Mesenchymal stem cell (in vitro differentiated cells and primary cell): Measurements from ENCODE around the gene FILIP1L.
A peak's percentile ranks its signal among the peaks of the same experiment; 100 is the strongest.

Experiments used
- DNase-seq: peaks from one replicate; pipeline ENCODE4 v3.0.0-alpha.2; 2013
- H2AFZ ChIP-seq: one replicate; pipeline ENCODE4 v1.6.1; 2013; ENCODE audit warnings: low read depth, mild to moderate bottlenecking, control low read depth, inconsistent platforms, low read length, moderate library complexity
- H2AK5ac ChIP-seq: 2 replicates; pipeline ENCODE4 v1.6.1; 2013; ENCODE audit warnings: low read length, moderate library complexity, mild to moderate bottlenecking, inconsistent platforms; ENCODE audit not compliant: severe bottlenecking
- H2BK120ac ChIP-seq: one replicate; pipeline ENCODE4 v1.6.1; 2013; ENCODE audit warnings: low read depth, mild to moderate bottlenecking, inconsistent platforms, low read length, moderate library complexity
- H2BK12ac ChIP-seq, 2 experiments: one replicate each; pipeline ENCODE4 v1.6.1; 2013; ENCODE audit warnings: inconsistent platforms in 2 of 2, low read length in 2 of 2, mild to moderate bottlenecking in 2 of 2, moderate library complexity in 2 of 2, control low read depth in 1 of 2
- H2BK15ac ChIP-seq: one replicate; pipeline ENCODE4 v1.6.1; 2013; ENCODE audit warnings: mild to moderate bottlenecking, low read depth, inconsistent platforms; ENCODE audit not compliant: poor library complexity, severe bottlenecking
- H2BK5ac ChIP-seq: 2 replicates; pipeline ENCODE4 v1.6.1; 2013; ENCODE audit warnings: low read depth, mild to moderate bottlenecking, low read length, control low read depth, inconsistent platforms; ENCODE audit not compliant: poor library complexity, severe bottlenecking
- H3K14ac ChIP-seq, 2 experiments: one replicate each; pipeline ENCODE4 v1.6.1; 2013; ENCODE audit warnings: inconsistent platforms in 2 of 2, low read length in 2 of 2, control low read depth in 1 of 2, mild to moderate bottlenecking in 1 of 2, moderate library complexity in 1 of 2
- H3K18ac ChIP-seq, 2 experiments: one replicate each; pipeline ENCODE4 v1.6.1; 2013; ENCODE audit warnings: inconsistent platforms in 2 of 2, low read length in 2 of 2, control low read depth in 1 of 2, low read depth in 1 of 2, mild to moderate bottlenecking in 1 of 2
- H3K23ac ChIP-seq, 2 experiments: one replicate each; pipeline ENCODE4 v1.6.1; 2013; ENCODE audit warnings: inconsistent platforms in 2 of 2, low read length in 2 of 2, mild to moderate bottlenecking in 2 of 2, moderate library complexity in 2 of 2, control low read depth in 1 of 2
- H3K27ac ChIP-seq: 2 replicates; pipeline ENCODE4 v1.5.1; 2013; ENCODE audit warnings: mild to moderate bottlenecking, moderate library complexity, low read length, control low read depth, inconsistent platforms; ENCODE audit not compliant: poor library complexity, severe bottlenecking
- H3K27me3 ChIP-seq, 2 experiments: 2 replicates each; pipeline versions ENCODE4 v1.6.1 to v1.7.0; 2013; ENCODE audit warnings: low read length in 2 of 2, mild to moderate bottlenecking in 2 of 2, moderate library complexity in 2 of 2, control low read depth in 1 of 2, inconsistent platforms in 1 of 2; ENCODE audit not compliant: control insufficient read depth in 1 of 2, insufficient read depth in 1 of 2
- H3K36me3 ChIP-seq, 2 experiments: 2 replicates each; pipeline versions ENCODE4 v1.6.1 to v1.7.0; 2013; ENCODE audit warnings: low read length in 2 of 2, control low read depth in 1 of 2, inconsistent platforms in 1 of 2, low read depth in 1 of 2, mild to moderate bottlenecking in 1 of 2; ENCODE audit not compliant: insufficient read depth in 2 of 2, control insufficient read depth in 1 of 2
- H3K4ac ChIP-seq, 2 experiments: one replicate each; pipeline ENCODE4 v1.6.1; 2013; ENCODE audit warnings: inconsistent platforms in 2 of 2, low read length in 2 of 2, mild to moderate bottlenecking in 2 of 2, moderate library complexity in 2 of 2, control low read depth in 1 of 2, low read depth in 1 of 2
- H3K4me1 ChIP-seq: 2 replicates; pipeline ENCODE4 v1.6.1; 2013; ENCODE audit warnings: low read depth, low read length, control low read depth; ENCODE audit not compliant: control insufficient read depth, insufficient read depth
- H3K4me2 ChIP-seq: 2 replicates; pipeline ENCODE4 v1.6.1; 2013; ENCODE audit warnings: low read length, mild to moderate bottlenecking, inconsistent platforms; ENCODE audit not compliant: poor library complexity, severe bottlenecking
- H3K4me3 ChIP-seq, 2 experiments: 2 replicates each; pipeline versions ENCODE4 v1.5.1 to v1.7.0; 2013; ENCODE audit warnings: low read length in 2 of 2, mild to moderate bottlenecking in 2 of 2, control low read depth in 1 of 2, low read depth in 1 of 2; ENCODE audit not compliant: insufficient read depth in 1 of 2
- H3K79me1 ChIP-seq: replicated peaks from 2 replicates; pipeline ENCODE4 v1.6.1; 2013; ENCODE audit warnings: mild to moderate bottlenecking, control low read depth, low read length, inconsistent platforms; ENCODE audit not compliant: poor library complexity, severe bottlenecking
- H3K9ac ChIP-seq: 2 replicates; pipeline ENCODE4 v1.7.0; 2013; ENCODE audit warnings: mild to moderate bottlenecking, low read length, moderate library complexity
- H3K9me3 ChIP-seq: 2 replicates; pipeline ENCODE4 v1.7.0; 2013; ENCODE audit warnings: mild to moderate bottlenecking, low read length; ENCODE audit not compliant: control insufficient read depth
- H4K8ac ChIP-seq: one replicate; pipeline ENCODE4 v1.6.1; 2013; ENCODE audit warnings: inconsistent platforms, mild to moderate bottlenecking, low read length, moderate library complexity
- H4K91ac ChIP-seq: one replicate; pipeline ENCODE4 v1.6.1; 2013; ENCODE audit warnings: mild to moderate bottlenecking, low read length, inconsistent platforms
- WGBS: methylation state at CpG from one replicate; pipeline ENCODE4 v1.1.7; 2013; ENCODE audit warnings: mixed read lengths; 5-methylcytosine and 5-hydroxymethylcytosine counted together

The FILIP1L gene

GRCh38 chr3:99999536-99999935, 114.8 kb downstream of the FILIP1L start:
- no peak overlapping the region for H2BK12ac ChIP-seq
- no peak overlapping the region for H3K4ac ChIP-seq
- no peaks in the 10 kb centered on the region for H3K36me3 ChIP-seq
- H2AFZ ChIP-seq = no peak overlapping the region
- no peak overlapping the region for H3K4me2 ChIP-seq
- no peak overlapping the region for H4K8ac ChIP-seq
- H3K4me1 ChIP-seq = peaks cover 1% of the 10 kb centered on the region
- no peak overlapping the region for H2BK5ac ChIP-seq
- H3K79me1 ChIP-seq = peaks cover 1% of the 10 kb centered on the region
- no peak overlapping the region for H3K23ac ChIP-seq
- H3K27me3 ChIP-seq = no peaks in the 10 kb centered on the region
- peaks cover 1% of the 10 kb centered on the region for H3K9me3 ChIP-seq
- WGBS = 87% methylated on average over 2 of the region's 2 CpGs
- no peak overlapping the region for H4K91ac ChIP-seq
- no peak overlapping the region for H2BK15ac ChIP-seq
- H3K14ac ChIP-seq = no peak overlapping the region
- peak; percentile 45 for DNase-seq
- H3K18ac ChIP-seq = no peak overlapping the region
- no peak overlapping the region for H3K9ac ChIP-seq
- no peak overlapping the region for H2BK120ac ChIP-seq
- H3K4me3 ChIP-seq = no peak overlapping the region
- H3K27ac ChIP-seq = no peak overlapping the region
- no peak overlapping the region for H2AK5ac ChIP-seq

GRCh38 chr3:99997293-99997692, 117.0 kb downstream of the FILIP1L start:
- no peak overlapping the region for H3K4me2 ChIP-seq
- no peak overlapping the region for H4K8ac ChIP-seq
- H3K4me1 ChIP-seq = no peaks in the 10 kb centered on the region
- H3K14ac ChIP-seq = no peak overlapping the region
- H2BK120ac ChIP-seq = no peak overlapping the region
- no peak overlapping the region for H2AFZ ChIP-seq
- no peak overlapping the region for H3K27ac ChIP-seq
- no peak for DNase-seq
- peaks cover 14% of the 10 kb centered on the region for H3K9me3 ChIP-seq
- no peaks in the 10 kb centered on the region for H3K79me1 ChIP-seq
- no peak overlapping the region for H2BK12ac ChIP-seq
- H3K36me3 ChIP-seq = no peaks in the 10 kb centered on the region
- no peak overlapping the region for H2BK15ac ChIP-seq
- no peak overlapping the region for H2BK5ac ChIP-seq
- no peak overlapping the region for H3K18ac ChIP-seq
- no peak overlapping the region for H3K23ac ChIP-seq
- no peak overlapping the region for H4K91ac ChIP-seq
- H3K4me3 ChIP-seq = no peak overlapping the region
- H3K4ac ChIP-seq = no peak overlapping the region
- no peak overlapping the region for H3K9ac ChIP-seq
- no peak overlapping the region for H2AK5ac ChIP-seq
- 100% methylated on average over 2 of the region's 2 CpGs for WGBS
- H3K27me3 ChIP-seq = no peaks in the 10 kb centered on the region

GRCh38 chr3:99990179-99990578, 124.1 kb downstream of the FILIP1L start:
- Histone ChIP-seq H4K91ac (no peak overlapping the region), H2BK5ac (no peak overlapping the region), H3K27ac (no peak overlapping the region), H2AK5ac (peak overlapping the region; percentile 42), H3K27me3 (no peaks in the 10 kb centered on the region), H3K4ac (no peak overlapping the region), H3K23ac (no peak overlapping the region), H2BK12ac (no peak overlapping the region), H3K14ac (no peak overlapping the region), H3K4me2 (no peak overlapping the region), H3K36me3 (no peaks in the 10 kb centered on the region), H3K79me1 (no peaks in the 10 kb centered on the region), H3K9ac (no peak overlapping the region), H2BK15ac (no peak overlapping the region), H2BK120ac (no peak overlapping the region), H4K8ac (no peak overlapping the region), H3K4me1 (no peaks in the 10 kb centered on the region), H3K4me3 (no peak overlapping the region), H2AFZ (no peak overlapping the region), H3K9me3 (peaks cover 14% of the 10 kb centered on the region), H3K18ac (no peak overlapping the region)
- DNase-seq = no peak
- WGBS = 88% methylated on average over 1 of the region's 1 CpG

GRCh38 chr3:99984668-99985067, 129.6 kb downstream of the FILIP1L start:
- no peak overlapping the region for H4K91ac ChIP-seq
- H3K27me3 ChIP-seq = no peaks in the 10 kb centered on the region
- H3K4me3 ChIP-seq = no peak overlapping the region
- peak overlapping the region in 1 of 2 experiments; percentile 21 for H3K18ac ChIP-seq
- H3K4me1 ChIP-seq = no peaks in the 10 kb centered on the region
- H3K36me3 ChIP-seq = no peaks in the 10 kb centered on the region
- no peak overlapping the region for H3K23ac ChIP-seq
- no peak overlapping the region for H3K27ac ChIP-seq
- H3K4ac ChIP-seq = no peak overlapping the region
- no peaks in the 10 kb centered on the region for H3K9me3 ChIP-seq
- no peak overlapping the region for H4K8ac ChIP-seq
- WGBS = no CpG with 5 or more reads among the region's 2 CpGs
- H3K14ac ChIP-seq = no peak overlapping the region
- H3K79me1 ChIP-seq = peaks cover 3% of the 10 kb centered on the region
- H2BK120ac ChIP-seq = no peak overlapping the region
- H2AK5ac ChIP-seq = no peak overlapping the region
- H2BK5ac ChIP-seq = no peak overlapping the region
- no peak overlapping the region for H2BK15ac ChIP-seq
- H3K9ac ChIP-seq = no peak overlapping the region
- DNase-seq = no peak
- no peak overlapping the region for H3K4me2 ChIP-seq
- H2AFZ ChIP-seq = no peak overlapping the region
- H2BK12ac ChIP-seq = no peak overlapping the region
